ENCODE results near the gene EP400.
A peak's percentile ranks its signal among the peaks of the same experiment; 100 is the strongest.
"Not testable (repeated sequence)": the region's sequence is repeated elsewhere in the genome, so short reads cannot be mapped to it uniquely, and the experiment has no call there.

The EP400 gene

GRCh38 chr12:132043770-132044467, 94.2 kb downstream of the EP400 start:
- DNase-seq (ENCODE audit: low read depth, low spot score) = no peak

GRCh38 chr12:132044661-132045412, 95.1 kb downstream of the EP400 start:
- DNase-seq (ENCODE audit: low read depth, low spot score) = no peak

- no peak for DNase-seq (ENCODE audit: low read depth, low spot score)
Observed at GRCh38 chr12:132045751-132046150, 96.0 kb downstream of the EP400 start.

- no peak for DNase-seq (ENCODE audit: low read depth, low spot score)
Observed at GRCh38 chr12:132046561-132046960, 96.8 kb downstream of the EP400 start.

GRCh38 chr12:132047630-132048029, 97.9 kb downstream of the EP400 start:
- peak; percentile 17 for DNase-seq (ENCODE audit: low read depth, low spot score)

- DNase-seq (ENCODE audit: low read depth, low spot score) = no peak
Observed at GRCh38 chr12:132049442-132049841, 99.7 kb downstream of the EP400 start.

GRCh38 chr12:132049876-132050275, 100.1 kb downstream of the EP400 start:
- DNase-seq (ENCODE audit: low read depth, low spot score) = no peak

- DNase-seq (ENCODE audit: low read depth, low spot score) = not testable (repeated sequence)
Observed at GRCh38 chr12:132051718-132052117, 102.0 kb downstream of the EP400 start.

- no peak for DNase-seq (ENCODE audit: low read depth, low spot score)
Observed at GRCh38 chr12:132052196-132052932, 102.6 kb downstream of the EP400 start.

GRCh38 chr12:132053338-132054330, 103.9 kb downstream of the EP400 start:
- DNase-seq (ENCODE audit: low read depth, low spot score) = no peak

GRCh38 chr12:132054983-132055382, 105.2 kb downstream of the EP400 start:
- no peak for DNase-seq (ENCODE audit: low read depth, low spot score)

- no peak for DNase-seq (ENCODE audit: low read depth, low spot score)
Observed at GRCh38 chr12:132055535-132056096, 105.9 kb downstream of the EP400 start.

- DNase-seq (ENCODE audit: low read depth, low spot score) = no peak
Observed at GRCh38 chr12:132056320-132056719, 106.6 kb downstream of the EP400 start.

GRCh38 chr12:132056951-132057350, 107.2 kb downstream of the EP400 start:
- no peak for DNase-seq (ENCODE audit: low read depth, low spot score)

- no peak for DNase-seq (ENCODE audit: low read depth, low spot score)
Observed at GRCh38 chr12:132057691-132058090, 107.9 kb downstream of the EP400 start.

- no peak for DNase-seq (ENCODE audit: low read depth, low spot score)
Observed at GRCh38 chr12:132061197-132061596, 111.5 kb downstream of the EP400 start.

GRCh38 chr12:132061641-132062430, 112.1 kb downstream of the EP400 start:
- DNase-seq (ENCODE audit: low read depth, low spot score) = no peak

- no peak for DNase-seq (ENCODE audit: low read depth, low spot score)
Observed at GRCh38 chr12:132062481-132062880, 112.7 kb downstream of the EP400 start.

- no peak for DNase-seq (ENCODE audit: low read depth, low spot score)
Observed at GRCh38 chr12:132063491-132063890, 113.7 kb downstream of the EP400 start.

GRCh38 chr12:132064631-132065030, 114.9 kb downstream of the EP400 start:
- no peak for DNase-seq (ENCODE audit: low read depth, low spot score)
